Body of pancreas (tissue), 4 donors: ENCODE measurements around the gene SEMA3F.

Experiments
- CTCF ChIP-seq, 7 experiments: fragments of 450-650 bp in 4 of 7; fragments of 200-600 bp in 3 of 7; sonication (generic) in 3 of 7; IDR thresholded peaks; one replicate each; pipeline ENCODE4 v1.5.1; 2016 to 2019; ENCODE audit warnings: antibody characterized with exemption in 7 of 7
- POLR2A ChIP-seq, 3 donors: fragments of 450-650 bp; IDR thresholded peaks; one replicate each; pipeline ENCODE4 v1.6.1; 2016; ENCODE audit warnings: antibody characterized with exemption in 3 of 3, mild to moderate bottlenecking in 2 of 3

GRCh38 chr3:50154476-50154839 is 666 bp upstream of the SEMA3F start:
- TF ChIP-seq CTCF (IDR thresholded peaks at IDR 0.05) (peak in 4 of 7 experiments; percentile 19 to 32 (median 24)), POLR2A (IDR thresholded peaks at IDR 0.05) (no peak)
